Esophagus mucosa (tissue), 1 donor: ENCODE measurements around the gene CNTN1. TPM values are rescaled to one million over a fixed set of nuclear protein-coding genes. Genes with fewer than 3 reads are reported as not detected.
A peak's percentile ranks its signal among the peaks of the same experiment; 100 is the strongest.
"Not testable (repeated sequence)": the region's sequence is repeated elsewhere in the genome, so short reads cannot be mapped to it uniquely, and the experiment has no call there.

ENCODE experiments used
- ATAC-seq: fragments of 200-7000 bp; cut with Tn5 transposase; one replicate; pipeline ENCODE4 v1.9.1; 2020
- total RNA-seq: library from RNA; stranded (reverse); gene quantifications from one replicate; pipeline ENCODE4 v1.2.4, GENCODE V29; 2023
- donor health status: DM: yes; HTN: yes; CAD: no.

Gene CNTN1
- total RNA-seq, 1 donor from 2014 or later: 9.8 TPM

DNA sequence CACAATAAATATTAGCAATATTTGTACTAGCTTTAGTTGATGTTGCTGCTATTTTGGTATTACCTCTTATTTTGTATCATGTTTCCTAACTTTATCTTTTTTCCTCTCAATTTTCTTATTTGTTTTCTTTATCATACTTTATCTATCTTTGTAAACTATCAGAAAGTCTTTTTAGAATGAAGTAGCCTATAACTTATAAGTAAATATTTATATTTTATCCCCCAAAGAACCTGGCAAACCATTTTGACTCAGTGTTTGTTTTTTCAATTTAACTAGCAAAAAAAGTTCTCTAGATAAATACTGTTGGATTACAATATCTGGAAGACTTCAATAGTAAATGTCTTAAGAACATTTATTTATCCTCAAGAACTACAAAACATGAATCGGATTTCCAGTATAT, 360.2 kb downstream of the CNTN1 start:
- ATAC-seq: no peak

DNA sequence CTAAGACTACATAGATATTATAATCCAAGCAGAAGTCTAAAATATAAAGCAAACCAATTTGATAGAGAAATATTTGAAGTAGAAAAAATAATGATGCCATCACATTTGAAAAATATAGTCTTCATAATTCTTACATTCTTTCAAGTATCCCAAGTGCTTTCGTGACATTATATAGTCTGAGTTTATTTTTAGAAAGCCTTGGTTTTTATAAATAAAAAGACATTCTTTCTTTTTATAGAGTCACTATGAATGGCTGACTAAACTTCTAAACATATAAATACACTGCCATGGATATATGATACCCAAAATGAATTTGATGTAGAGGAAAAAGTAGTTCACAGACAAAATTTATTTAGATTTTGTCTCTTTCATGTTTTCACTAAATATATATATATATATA, 360.8 kb downstream of the CNTN1 start:
- no peak for ATAC-seq

DNA sequence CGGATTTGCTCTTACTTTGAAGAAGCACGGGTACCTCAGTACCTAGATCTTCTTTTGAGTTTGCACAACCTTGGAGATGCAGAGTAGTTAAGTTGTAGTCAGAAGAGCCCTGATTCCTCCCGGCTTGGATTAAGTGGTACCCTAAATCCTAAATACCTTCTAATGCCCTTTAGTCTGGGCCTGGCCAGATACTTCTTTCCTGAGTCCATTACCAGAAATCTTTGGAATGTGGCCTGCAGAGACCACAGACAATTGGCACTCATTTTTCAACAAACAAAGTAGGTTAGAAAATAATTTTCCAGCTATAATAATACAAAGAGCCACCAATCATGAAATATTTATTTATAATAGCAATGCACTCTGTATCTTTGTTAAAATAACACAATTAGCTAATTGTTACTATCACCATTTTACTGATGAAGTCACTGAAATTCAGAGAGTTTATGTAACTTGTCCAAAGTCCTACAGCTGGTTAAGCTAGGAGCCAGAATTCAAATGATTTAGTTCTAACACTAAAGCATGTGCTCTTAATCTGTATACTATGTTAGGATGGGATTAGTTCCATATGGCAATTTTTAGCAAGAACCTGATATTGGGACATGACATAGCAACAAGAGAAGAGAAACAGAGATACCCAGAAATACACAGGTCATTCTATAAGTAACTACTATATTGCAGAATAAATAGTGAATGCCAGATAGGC, 363.8 kb downstream of the CNTN1 start:
- no peak for ATAC-seq

DNA sequence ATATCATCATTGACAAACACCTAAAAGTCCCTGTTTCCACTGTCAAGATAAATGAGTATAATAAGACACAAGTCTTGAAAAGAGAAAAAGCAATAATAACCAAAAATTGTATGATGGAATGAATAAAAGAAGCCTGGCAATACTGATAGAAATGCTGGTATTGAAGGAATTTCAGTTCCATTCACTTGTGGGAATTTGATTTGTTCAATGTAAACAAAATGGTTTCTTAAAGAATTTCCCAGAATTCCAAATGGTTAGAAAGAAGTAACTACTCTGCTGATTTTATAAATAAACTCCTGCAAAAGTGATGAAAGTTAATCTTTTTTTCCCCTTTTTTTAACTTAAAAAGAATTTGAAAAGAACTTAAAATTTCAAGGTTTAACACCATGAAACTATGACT, 366.0 kb downstream of the CNTN1 start:
- no peak for ATAC-seq

- no peak for ATAC-seq
These were observed 369.0 kb downstream of the CNTN1 start for GRCh38 chr12:41061192-41061591.

- no peak for ATAC-seq
These were observed 372.2 kb downstream of the CNTN1 start for GRCh38 chr12:41064411-41064810.

- ATAC-seq: no peak
These were observed 375.9 kb downstream of the CNTN1 start for GRCh38 chr12:41067941-41068645.

DNA sequence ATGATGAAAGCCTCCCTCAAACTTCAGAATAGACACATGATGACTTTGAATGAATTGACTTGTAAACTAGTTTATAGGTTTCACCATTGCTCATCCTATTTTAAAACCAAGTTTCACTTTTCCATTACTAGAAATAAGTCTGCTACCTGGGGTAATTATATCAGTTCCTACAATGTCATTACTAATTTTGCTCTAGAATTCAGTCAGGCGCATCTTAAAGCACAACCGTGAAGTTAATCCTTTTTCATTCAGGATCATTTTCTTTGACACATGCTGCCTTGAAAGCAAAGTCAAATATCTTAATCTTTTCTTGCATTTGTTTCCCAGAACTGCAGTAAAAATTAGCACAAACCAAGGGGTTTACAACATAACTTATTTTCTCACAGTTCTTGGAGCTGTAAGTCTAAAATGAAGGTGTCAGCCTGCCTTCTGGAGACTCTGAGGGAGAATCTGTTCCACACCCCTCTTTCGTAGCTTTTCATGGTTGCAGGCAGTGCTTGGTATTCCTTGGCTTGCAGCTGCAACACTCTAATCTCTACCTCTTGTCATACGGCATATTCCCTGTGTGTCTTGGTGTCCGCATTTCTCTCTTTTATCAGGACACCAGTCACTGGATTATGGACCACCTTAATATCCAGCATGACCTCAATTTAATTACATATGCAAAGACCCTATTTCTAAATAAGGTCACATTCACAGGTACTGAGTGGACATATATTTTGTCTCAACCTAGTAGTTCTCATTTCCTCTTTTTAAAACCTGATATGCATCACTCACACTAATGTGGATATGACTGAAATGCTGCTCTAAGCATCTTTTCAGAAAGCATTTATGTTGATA, 381.6 kb downstream of the CNTN1 start:
- no peak for ATAC-seq

DNA sequence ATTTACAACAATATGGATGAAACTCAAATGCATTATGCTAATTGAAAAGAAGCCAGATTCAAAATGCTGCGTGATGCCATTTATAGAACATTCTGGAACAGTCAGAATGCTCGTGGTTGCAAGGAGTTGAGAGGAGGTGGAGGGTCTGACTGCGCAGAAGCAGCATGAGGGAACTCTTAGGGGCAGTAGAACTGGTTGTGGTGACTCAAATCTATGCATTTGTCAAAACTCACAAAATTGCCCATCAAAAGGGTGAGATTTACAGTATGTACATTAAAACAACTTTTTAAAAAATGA, 382.2 kb downstream of the CNTN1 start:
- no peak for ATAC-seq

- peak; percentile 68 for ATAC-seq
These were observed 383.9 kb downstream of the CNTN1 start for GRCh38 chr12:41076114-41076513.

- ATAC-seq: not testable (repeated sequence)
These were observed 389.0 kb downstream of the CNTN1 start for GRCh38 chr12:41081241-41081640.

- ATAC-seq: no peak
These were observed 397.2 kb downstream of the CNTN1 start for GRCh38 chr12:41089438-41089837.

- ATAC-seq: no peak
These were observed 399.9 kb downstream of the CNTN1 start for GRCh38 chr12:41092115-41092514.

DNA sequence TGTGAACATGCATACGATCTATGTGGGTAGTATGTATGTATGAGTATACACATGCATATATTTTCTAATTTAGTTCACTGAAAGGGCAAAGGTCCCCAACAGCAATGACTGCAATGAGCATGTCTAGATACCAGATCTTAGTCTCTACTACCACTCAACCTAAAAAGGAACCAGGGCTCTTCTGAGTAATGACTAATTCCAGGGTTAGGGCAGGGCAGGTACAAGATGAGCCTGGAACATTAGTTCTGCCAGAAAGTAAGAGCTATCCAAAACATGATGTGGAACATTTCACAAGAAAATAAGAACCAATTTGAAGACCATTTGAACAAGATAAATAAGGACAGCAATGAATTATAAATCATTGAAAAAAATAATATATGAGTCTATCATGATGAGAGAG, 404.6 kb downstream of the CNTN1 start:
- no peak for ATAC-seq

DNA sequence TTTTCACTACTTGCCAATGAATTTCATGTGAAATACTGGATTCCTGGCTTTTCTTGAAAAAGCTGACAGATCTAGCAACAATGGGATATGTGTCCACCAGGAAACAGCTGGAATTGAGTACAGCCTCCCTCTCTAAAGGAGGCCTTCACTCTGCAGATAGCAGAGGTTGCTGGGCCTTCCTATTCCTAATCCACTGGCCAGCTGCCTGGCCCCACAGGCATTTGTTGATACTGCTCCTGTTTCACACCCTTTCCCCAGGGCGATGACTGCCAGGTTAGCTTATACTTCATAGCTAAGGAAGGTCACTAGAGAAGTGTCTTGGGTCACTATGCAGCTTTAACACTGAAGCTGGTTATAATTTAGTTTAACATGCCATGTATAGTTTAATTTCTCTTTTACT, 408.3 kb downstream of the CNTN1 start:
- no peak for ATAC-seq

DNA sequence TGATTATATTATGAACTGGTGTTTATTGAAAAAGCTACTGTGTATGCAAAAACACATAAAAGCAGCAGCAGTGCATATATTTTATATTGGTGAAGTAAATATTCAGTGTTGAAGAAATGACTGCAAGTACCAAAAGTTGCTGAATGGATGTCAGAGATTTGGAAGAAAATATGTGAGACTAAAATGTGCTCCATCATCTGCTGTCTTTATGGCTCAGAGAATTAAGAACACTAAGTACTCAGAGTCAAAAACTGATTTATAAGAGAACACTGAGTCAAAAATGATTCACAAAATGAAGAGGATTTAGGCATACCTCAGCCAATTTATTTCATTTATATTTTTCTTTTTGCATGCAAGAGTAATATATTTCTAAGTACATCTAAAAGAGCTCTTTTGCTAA, 409.6 kb downstream of the CNTN1 start:
- no peak for ATAC-seq

- ATAC-seq: no peak
These were observed 411.4 kb downstream of the CNTN1 start for GRCh38 chr12:41103614-41104013.

GRCh38 chr12:41106315-41106714, 414.1 kb downstream of the CNTN1 start:
- ATAC-seq: no peak

DNA sequence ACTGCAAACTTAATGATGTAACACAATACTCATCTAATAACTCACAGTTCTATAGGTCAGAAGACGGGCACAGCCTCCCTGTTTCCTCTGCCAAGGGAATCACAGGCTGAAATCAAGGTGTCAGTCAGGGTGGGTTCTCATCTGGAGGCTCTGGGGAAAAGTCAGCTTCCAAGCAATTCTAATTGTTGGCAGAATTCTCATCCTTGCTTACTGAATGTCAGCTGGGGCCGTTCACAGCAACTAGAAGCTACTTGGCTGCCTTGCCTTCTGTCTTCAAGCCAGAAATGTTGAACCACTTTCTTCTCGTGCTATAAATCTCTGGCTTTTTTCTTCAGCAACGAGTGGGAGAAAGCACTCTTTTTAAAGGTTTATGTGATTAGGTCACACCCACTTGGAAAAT, 415.8 kb downstream of the CNTN1 start:
- ATAC-seq: no peak

DNA sequence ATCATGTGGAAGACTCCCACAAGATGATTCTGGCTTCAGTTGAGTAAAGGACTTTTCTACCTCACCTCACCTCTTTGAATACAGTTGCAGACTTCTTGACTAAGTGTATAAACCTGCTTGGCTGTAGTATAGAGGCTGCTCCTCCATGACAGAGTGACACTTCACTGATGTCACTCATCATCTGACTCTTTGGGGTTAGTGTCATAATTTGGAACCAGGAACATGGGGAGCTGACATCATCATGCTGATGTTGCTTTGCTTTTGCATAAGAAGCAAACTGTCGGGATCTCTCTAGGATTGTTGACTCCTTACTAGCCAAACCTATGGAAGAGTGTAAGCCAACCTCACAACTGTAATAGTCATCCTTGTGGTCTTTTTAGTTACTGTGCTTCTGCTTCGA, 420.7 kb downstream of the CNTN1 start:
- ATAC-seq: no peak

DNA sequence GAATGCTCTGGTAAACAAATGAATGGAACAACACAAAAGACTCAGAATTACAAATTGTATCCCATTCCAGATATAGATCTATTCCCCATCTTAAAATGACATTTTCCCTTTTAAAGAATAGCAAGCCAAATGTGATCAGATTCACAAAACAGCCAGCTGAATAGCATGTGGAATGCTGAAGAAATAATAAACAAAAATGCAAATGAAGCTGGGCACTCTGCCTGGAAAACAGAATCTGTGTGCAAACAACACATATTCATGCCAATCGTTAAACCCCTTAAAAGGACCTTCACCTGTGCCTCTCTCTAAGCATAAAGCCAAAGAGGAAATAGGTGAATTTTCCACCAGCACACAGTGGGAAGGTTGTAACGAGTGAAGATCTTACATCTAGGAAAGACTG, 428.0 kb downstream of the CNTN1 start:
- ATAC-seq: no peak

DNA sequence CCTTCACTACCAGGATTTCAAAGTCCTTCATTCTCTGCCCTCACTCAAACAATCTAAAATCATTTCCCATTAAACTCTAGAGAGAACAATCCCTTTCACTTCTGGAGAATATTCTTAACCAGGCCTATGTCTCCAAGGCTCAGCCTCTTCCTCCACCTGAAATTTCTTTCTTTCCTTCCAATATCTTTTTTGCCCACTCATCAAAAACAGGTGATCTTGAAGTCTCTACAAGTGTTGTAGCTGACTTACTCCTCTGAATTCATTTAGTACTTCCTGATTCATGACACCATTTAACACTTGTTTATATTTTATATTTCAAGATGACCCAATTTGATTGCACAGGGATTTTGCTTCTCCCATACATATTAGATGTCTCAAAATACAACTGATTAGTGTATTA, 429.1 kb downstream of the CNTN1 start:
- no peak for ATAC-seq
